PFSK-1 (cell line): ENCODE results near the gene INPP4B.

Experiments used
- FOXP2 ChIP-seq: optimal IDR thresholded peaks from 2 replicates; pipeline ENCODE3; 2011; ENCODE audit warnings: borderline replicate concordance, control low read depth, inconsistent platforms; ENCODE audit not compliant: insufficient read depth; ENCODE audit errors: extremely low read length, extremely low read depth
- POLR2AphosphoS5 ChIP-seq: IDR thresholded peaks from 2 replicates; pipeline ENCODE4 v1.6.1; 2012; ENCODE audit warnings: low read depth, mild to moderate bottlenecking, control low read depth, low read length, moderate library complexity
- REST ChIP-seq, 2 experiments: IDR thresholded peaks; 2 replicates each; pipeline versions ENCODE4 v1.6.1 to v1.8.0; 2011 to 2012; ENCODE audit warnings: low read depth in 2 of 2, low read length in 2 of 2, control low read depth in 1 of 2, inconsistent platforms in 1 of 2, mild to moderate bottlenecking in 1 of 2, moderate library complexity in 1 of 2; ENCODE audit not compliant: insufficient read depth in 1 of 2
- SIN3A ChIP-seq: IDR thresholded peaks from 2 replicates; pipeline ENCODE4 v1.6.1; 2012; ENCODE audit warnings: mild to moderate bottlenecking, low read length, moderate library complexity, borderline replicate concordance; ENCODE audit not compliant: insufficient read depth
- TAF1 ChIP-seq: IDR thresholded peaks from 2 replicates; pipeline ENCODE4 v1.6.1; 2012; ENCODE audit warnings: low read length, control low read depth, borderline replicate concordance; ENCODE audit not compliant: insufficient read depth

Gene INPP4B

GRCh38 chr4:142168181-142168580 lies 677.9 kb downstream of the INPP4B start:
- no peak for TF ChIP-seq TAF1
- no peak for TF ChIP-seq FOXP2
- TF ChIP-seq POLR2AphosphoS5 = no peak
- no peak for TF ChIP-seq SIN3A
- TF ChIP-seq REST (IDR thresholded peaks at IDR 0.05; ENCODE audit: insufficient read depth in 1 of 2, low read depth in 2 of 2, low read length in 2 of 2) = no peak

- no peak for TF ChIP-seq REST (IDR thresholded peaks at IDR 0.05; ENCODE audit: insufficient read depth in 1 of 2, low read depth in 2 of 2, low read length in 2 of 2)
- no peak for TF ChIP-seq POLR2AphosphoS5
- TF ChIP-seq FOXP2 = no peak
- TF ChIP-seq SIN3A = no peak
Measured at GRCh38 chr4:142164767-142165500, 681.2 kb downstream of the INPP4B start.

GRCh38 chr4:142161086-142161485 lies 685.0 kb downstream of the INPP4B start:
- no peak for TF ChIP-seq REST (IDR thresholded peaks at IDR 0.05; ENCODE audit: insufficient read depth in 1 of 2, low read depth in 2 of 2, low read length in 2 of 2)
- TF ChIP-seq TAF1 = no peak
- no peak for TF ChIP-seq POLR2AphosphoS5
- no peak for TF ChIP-seq FOXP2
- no peak for TF ChIP-seq SIN3A

GRCh38 chr4:142160509-142160908 lies 685.6 kb downstream of the INPP4B start:
- TF ChIP-seq POLR2AphosphoS5 (no peak), FOXP2 (no peak), TAF1 (no peak), REST (IDR thresholded peaks at IDR 0.05; ENCODE audit: insufficient read depth in 1 of 2, low read depth in 2 of 2, low read length in 2 of 2) (no peak)

- no peak for TF ChIP-seq TAF1
- no peak for TF ChIP-seq SIN3A
- no peak for TF ChIP-seq FOXP2
- no peak for TF ChIP-seq POLR2AphosphoS5
- TF ChIP-seq REST (IDR thresholded peaks at IDR 0.05; ENCODE audit: insufficient read depth in 1 of 2, low read depth in 2 of 2, low read length in 2 of 2) = no peak
Measured at GRCh38 chr4:142158980-142159379, 687.1 kb downstream of the INPP4B start.
